Progenitor cell of endocrine pancreas (in vitro differentiated cells): ENCODE measurements around the gene SRRM2. TPM values are rescaled to one million over a fixed set of nuclear protein-coding genes. Genes with fewer than 3 reads are reported as not detected.

Source experiments
- DNase-seq: peaks from one replicate; pipeline ENCODE4 v3.0.0; 2021; ENCODE audit warnings: low spot score; ENCODE audit not compliant: unreplicated experiment
- H3K27ac Mint-ChIP-seq: 2 replicates; pipeline ENCODE4 v1.8.0; 2021; ENCODE audit warnings: mild to moderate bottlenecking, moderate library complexity, mixed read lengths
- H3K27me3 Mint-ChIP-seq: 2 replicates; pipeline ENCODE4 v1.8.0; 2021; ENCODE audit warnings: mixed read lengths
- H3K36me3 Mint-ChIP-seq: 2 replicates; pipeline ENCODE4 v1.8.0; 2022; ENCODE audit warnings: mixed read lengths; ENCODE audit not compliant: insufficient read depth
- H3K4me1 Mint-ChIP-seq: 2 replicates; pipeline ENCODE4 v1.8.0; 2021; ENCODE audit warnings: low read depth, mixed read lengths
- H3K4me3 Mint-ChIP-seq: 2 replicates; pipeline ENCODE4 v1.8.0; 2021; ENCODE audit warnings: low read depth, mild to moderate bottlenecking, moderate library complexity, mixed read lengths
- H3K9me3 Mint-ChIP-seq: 2 replicates; pipeline ENCODE4 v1.8.0; 2021; ENCODE audit warnings: low read depth, mixed read lengths
- CTCF ChIP-seq: fragments of 200-600 bp; sonication (generic); IDR thresholded peaks from one replicate; pipeline ENCODE4 v1.5.0; 2021; ENCODE audit warnings: antibody characterized with exemption, mild to moderate bottlenecking; ENCODE audit not compliant: unreplicated experiment
- total RNA-seq: library from RNA; stranded (reverse); gene quantifications from 2 replicates; pipeline ENCODE4 v1.2.1, GENCODE V29; 2021

The SRRM2 gene
- total RNA-seq, 1 donor from 2014 or later: 817 TPM

- peaks cover 10% of the 10 kb centered on the region for H3K4me1 Mint-ChIP-seq
- H3K36me3 Mint-ChIP-seq: no peaks in the 10 kb centered on the region
- DNase-seq: no peak
- no peak overlapping the region for H3K4me3 Mint-ChIP-seq
- H3K27ac Mint-ChIP-seq: no peak overlapping the region
- H3K9me3 Mint-ChIP-seq: no peaks in the 10 kb centered on the region
- H3K27me3 Mint-ChIP-seq: no peaks in the 10 kb centered on the region
- TF ChIP-seq CTCF: no peak
Observed at GRCh38 chr16:2738615-2739014, 13.8 kb upstream of the SRRM2 start.

GRCh38 chr16:2739625-2740430, 12.6 kb upstream of the SRRM2 start:
- Mint-ChIP-seq H3K27ac (no peak overlapping the region), H3K4me3 (no peak overlapping the region), H3K9me3 (no peaks in the 10 kb centered on the region), H3K4me1 (peaks cover 10% of the 10 kb centered on the region), H3K36me3 (no peaks in the 10 kb centered on the region), H3K27me3 (no peaks in the 10 kb centered on the region)
- DNase-seq: no peak
- no peak for TF ChIP-seq CTCF

- no peaks in the 10 kb centered on the region for H3K36me3 Mint-ChIP-seq
- H3K4me1 Mint-ChIP-seq: peaks cover 10% of the 10 kb centered on the region
- H3K27me3 Mint-ChIP-seq: no peaks in the 10 kb centered on the region
- TF ChIP-seq CTCF: no peak
- no peak overlapping the region for H3K27ac Mint-ChIP-seq
- DNase-seq: no peak
- no peaks in the 10 kb centered on the region for H3K9me3 Mint-ChIP-seq
- no peak overlapping the region for H3K4me3 Mint-ChIP-seq
Observed at GRCh38 chr16:2740476-2740875, 12.0 kb upstream of the SRRM2 start.

- no peaks in the 10 kb centered on the region for H3K27me3 Mint-ChIP-seq
- no peaks in the 10 kb centered on the region for H3K36me3 Mint-ChIP-seq
- no peak for TF ChIP-seq CTCF
Observed at GRCh38 chr16:2741168-2741567, 11.3 kb upstream of the SRRM2 start.

GRCh38 chr16:2742323-2743006, 10.0 kb upstream of the SRRM2 start:
- no peak overlapping the region for H3K27ac Mint-ChIP-seq
- H3K36me3 Mint-ChIP-seq: no peaks in the 10 kb centered on the region
- no peak overlapping the region for H3K4me3 Mint-ChIP-seq
- no peak for TF ChIP-seq CTCF
- H3K9me3 Mint-ChIP-seq: no peaks in the 10 kb centered on the region
- H3K27me3 Mint-ChIP-seq: no peaks in the 10 kb centered on the region
- no peak for DNase-seq
- H3K4me1 Mint-ChIP-seq: peaks cover 10% of the 10 kb centered on the region

More at GRCh38 chr16:2741168-2741567, 11.3 kb upstream of the SRRM2 start:
- Mint-ChIP-seq H3K27ac (no peak overlapping the region), H3K4me1 (peaks cover 10% of the 10 kb centered on the region), H3K9me3 (no peaks in the 10 kb centered on the region), H3K4me3 (no peak overlapping the region)
- DNase-seq: no peak
